C4-2B (cell line): ENCODE data around the gene RAB6A.

ENCODE experiments used
- ZFX ChIP-seq: fragments of 450-650 bp; IDR thresholded peaks from 2 replicates; pipeline ENCODE4 v1.6.1; 2017
- TF ChIP-seq, protein P1 (sequence below): fragments of 450-650 bp; conservative IDR thresholded peaks from 2 replicates; pipeline ENCODE4 v1.5.1; 2017; ENCODE audit warnings: mild to moderate bottlenecking

GRCh38 chr11:73787643-73788558 lies 27.0 kb upstream of the RAB6A start, which contains the start of gene MRPL48:
- TF ChIP-seq, protein P1, sequence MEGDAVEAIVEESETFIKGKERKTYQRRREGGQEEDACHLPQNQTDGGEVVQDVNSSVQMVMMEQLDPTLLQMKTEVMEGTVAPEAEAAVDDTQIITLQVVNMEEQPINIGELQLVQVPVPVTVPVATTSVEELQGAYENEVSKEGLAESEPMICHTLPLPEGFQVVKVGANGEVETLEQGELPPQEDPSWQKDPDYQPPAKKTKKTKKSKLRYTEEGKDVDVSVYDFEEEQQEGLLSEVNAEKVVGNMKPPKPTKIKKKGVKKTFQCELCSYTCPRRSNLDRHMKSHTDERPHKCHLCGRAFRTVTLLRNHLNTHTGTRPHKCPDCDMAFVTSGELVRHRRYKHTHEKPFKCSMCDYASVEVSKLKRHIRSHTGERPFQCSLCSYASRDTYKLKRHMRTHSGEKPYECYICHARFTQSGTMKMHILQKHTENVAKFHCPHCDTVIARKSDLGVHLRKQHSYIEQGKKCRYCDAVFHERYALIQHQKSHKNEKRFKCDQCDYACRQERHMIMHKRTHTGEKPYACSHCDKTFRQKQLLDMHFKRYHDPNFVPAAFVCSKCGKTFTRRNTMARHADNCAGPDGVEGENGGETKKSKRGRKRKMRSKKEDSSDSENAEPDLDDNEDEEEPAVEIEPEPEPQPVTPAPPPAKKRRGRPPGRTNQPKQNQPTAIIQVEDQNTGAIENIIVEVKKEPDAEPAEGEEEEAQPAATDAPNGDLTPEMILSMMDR = no peak
- TF ChIP-seq ZFX = peak; percentile 67; the same call in 1 of the 2 replicates
